ENCODE data around the gene TDP1.
"Not testable (repeated sequence)": the region's sequence is repeated elsewhere in the genome, so short reads cannot be mapped to it uniquely, and the experiment has no call there.

TDP1 gene

DNA sequence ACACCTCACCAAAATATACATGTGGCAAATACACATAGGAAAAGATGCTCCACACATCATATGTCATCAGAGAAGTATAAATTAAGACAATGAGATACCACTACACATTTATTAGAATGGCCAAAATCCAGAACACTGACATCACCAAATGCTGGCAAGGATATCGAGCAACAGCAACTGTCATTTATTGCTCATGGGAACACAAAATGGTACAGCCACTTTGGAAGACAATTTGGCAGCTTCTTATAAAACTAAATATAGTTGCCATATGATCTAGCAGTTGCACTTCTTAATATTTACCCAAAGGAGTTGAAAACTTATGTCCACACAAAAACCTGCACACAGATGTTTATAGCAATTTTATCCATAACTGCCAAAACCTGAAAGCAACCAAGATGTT lies 99.1 kb downstream of the TDP1 start:
- no peak for DNase-seq

- DNase-seq, result no peak
These were observed 101.1 kb downstream of the TDP1 start for GRCh38 chr14:90056826-90057225.

GRCh38 chr14:90058876-90059458 lies 103.2 kb downstream of the TDP1 start:
- DNase-seq, result peak; percentile 20

DNA sequence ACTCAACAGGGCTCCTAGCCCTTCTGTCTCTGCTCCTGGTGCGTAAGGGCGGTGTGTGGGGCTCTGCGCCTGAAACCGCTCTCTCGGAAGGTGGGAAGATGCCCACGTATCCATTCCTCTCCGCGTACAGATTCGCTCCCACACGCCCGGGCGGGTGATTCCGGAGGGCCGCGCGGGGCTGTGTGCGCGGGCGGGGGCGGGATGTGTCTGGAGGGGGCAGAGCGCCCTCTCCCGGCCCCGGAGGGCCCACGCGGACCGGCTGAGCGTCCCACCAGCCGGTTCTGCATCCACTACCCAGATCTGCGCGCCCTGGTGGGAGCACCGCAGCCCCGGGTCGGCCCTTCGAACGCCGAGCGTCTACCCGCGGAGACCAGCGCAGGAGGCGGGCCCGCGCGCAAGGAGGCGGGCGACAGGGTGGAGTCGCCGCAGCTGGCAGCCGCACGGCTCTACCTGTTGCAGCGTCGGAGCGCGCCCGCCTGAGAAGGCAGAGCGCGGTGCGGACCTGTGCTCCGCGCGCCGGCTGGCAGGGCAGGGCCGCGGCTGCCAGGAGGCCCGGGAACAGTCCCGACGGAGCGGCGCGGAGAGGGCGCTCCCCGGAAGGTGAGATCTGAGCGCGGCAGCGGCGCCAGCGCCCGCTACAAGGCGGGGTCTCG lies 104.7 kb downstream of the TDP1 start:
- DNase-seq, result peak; percentile 13

- DNase-seq, result no peak
These were observed 105.4 kb downstream of the TDP1 start for GRCh38 chr14:90060965-90061684.

GRCh38 chr14:90061685-90062126 lies 106.0 kb downstream of the TDP1 start, which contains the start of gene KCNK13:
KCNK13 (plus strand) TSS chr14:90061994; CDS start chr14:90062206, 212 bp downstream.
- DNase-seq, result no peak

DNA sequence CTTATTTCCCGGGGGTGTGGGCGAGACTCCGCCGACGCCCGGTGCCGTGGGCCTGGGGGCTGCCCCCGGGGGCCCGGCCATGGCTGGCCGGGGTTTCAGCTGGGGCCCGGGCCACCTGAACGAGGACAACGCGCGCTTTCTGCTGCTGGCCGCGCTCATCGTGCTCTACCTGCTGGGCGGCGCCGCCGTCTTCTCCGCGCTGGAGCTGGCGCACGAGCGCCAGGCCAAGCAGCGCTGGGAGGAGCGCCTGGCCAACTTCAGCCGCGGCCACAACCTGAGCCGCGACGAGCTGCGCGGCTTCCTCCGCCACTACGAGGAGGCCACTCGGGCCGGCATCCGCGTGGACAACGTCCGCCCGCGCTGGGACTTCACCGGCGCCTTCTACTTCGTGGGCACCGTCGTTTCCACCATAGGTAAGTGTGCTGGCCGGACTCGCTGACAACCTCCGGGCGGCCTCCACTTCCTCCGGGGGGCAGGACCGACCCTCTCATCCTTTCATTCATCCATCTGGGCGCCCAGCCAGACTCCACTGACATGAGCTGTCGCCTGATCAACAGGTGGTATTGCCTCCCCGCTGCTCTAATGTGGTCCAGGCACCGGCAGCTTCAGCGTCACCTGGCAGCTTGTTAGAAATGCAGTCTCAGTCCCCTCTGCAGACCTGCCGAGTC lies 106.5 kb downstream of the TDP1 start:
- DNase-seq, result no peak

DNA sequence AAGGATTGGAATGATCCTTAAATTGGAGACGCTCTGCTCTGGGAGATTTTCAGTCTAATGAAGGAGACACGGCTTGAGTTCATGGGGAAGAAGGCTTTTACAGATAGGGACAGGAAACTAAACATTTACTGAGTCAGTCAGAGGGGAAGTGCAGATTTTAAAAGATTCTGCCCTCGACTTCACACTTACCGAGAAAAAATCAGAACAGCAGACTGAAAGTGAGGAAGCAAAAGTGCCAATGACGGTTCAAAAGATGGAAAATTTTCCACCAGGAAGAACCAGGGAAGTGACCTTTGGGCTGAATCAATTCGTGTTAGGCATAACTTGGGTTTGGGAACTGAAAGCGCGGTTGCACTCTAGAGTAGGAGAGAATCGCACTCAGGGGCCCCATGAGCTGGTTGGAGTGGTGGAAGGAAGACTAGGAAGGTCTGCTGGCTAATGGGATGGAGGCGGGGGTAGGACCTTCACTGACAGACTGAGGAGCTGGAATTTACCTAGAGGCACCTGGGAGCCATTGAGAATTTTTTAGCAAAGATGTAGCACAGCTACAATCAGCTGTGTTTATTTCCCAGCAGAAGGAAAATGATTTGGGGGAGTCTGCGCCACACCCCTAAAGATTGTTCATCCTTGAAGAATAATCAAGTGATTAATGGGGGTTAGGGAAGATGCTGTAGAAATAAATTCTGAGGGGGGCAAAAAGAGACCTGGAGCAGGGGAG lies 107.3 kb downstream of the TDP1 start:
- DNase-seq, result no peak

DNA sequence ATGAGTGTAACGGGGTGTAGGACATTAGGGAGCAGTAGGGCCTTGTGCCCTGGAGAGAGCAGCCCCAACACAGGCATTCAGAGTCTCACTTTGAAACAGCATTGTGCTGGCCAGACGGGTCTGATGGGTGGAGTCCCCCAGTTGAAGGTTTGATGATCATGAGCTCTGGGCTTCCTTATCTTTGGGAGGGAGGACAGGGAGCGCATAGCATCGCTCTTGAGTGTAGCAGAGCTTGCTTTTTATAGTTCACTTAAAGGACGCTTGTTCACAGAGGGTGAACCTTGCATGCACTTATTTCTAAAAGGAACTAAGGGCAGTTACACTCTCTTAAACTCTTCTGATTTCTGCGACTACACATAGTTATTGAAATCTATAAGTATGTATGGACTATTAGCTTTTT lies 116.6 kb downstream of the TDP1 start:
- no peak for DNase-seq

- DNase-seq, result no peak
These were observed 123.8 kb downstream of the TDP1 start for GRCh38 chr14:90079576-90079975.

DNA sequence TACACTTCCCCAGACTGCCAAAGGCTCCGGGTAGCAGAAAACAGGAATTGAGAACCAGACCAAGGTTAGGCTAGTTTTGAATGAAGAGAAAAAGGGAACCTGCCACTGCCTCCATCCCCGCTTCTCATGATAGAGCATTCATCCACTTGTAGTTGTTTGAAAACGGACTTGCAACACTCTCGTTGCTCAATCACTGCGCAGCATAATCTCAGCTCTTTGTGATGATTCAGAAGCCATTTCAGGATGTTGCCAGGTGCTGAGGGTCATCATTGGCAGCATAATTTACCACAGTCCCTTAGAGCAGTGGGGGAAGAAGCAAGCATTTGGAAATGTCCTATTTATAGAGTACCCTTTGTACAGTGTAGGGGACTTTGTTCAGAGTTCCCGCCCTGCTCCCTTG lies 131.7 kb downstream of the TDP1 start:
- peak; percentile 62 for DNase-seq

DNA sequence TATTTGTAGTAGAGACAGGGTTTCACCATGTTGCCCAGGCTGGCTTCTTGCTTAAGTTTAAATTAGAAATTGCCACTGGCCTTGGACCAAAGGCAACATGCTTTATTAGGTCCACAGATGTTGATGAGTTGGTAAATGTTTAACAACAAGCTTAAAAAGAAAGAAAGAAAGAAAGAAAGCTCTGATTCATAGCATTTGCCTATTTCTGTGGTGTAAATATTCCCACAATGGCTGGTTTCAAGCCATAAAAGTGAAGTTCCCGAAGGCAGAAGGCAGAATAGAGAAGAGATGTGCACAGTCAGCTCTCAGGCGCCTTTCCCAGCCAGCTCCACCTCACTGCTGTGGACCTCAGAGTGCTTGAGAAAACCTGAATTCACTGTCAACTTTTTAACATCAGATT lies 132.4 kb downstream of the TDP1 start:
- no peak for DNase-seq

DNA sequence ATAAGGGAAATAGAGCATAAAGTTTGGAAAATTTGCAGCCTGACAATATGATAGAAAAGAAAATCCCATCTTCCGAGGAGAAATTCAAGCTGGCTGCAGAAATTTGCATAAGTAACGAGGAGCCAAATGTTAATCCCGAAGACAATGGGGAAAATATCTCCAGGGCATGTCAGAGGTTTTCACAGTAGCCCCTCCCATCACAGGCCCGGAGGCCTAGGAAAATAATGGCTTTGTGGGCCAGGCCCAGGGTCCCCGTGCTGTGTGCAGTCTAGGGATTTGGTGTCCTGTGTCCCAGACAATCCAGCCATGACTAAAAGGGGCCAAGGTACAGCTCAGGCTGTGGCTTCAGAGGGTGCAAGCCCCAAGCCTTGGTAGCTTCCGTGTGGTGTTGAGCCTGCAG lies 133.8 kb downstream of the TDP1 start:
- DNase-seq, result not testable (repeated sequence)

- DNase-seq, result peak; percentile 11
These were observed 135.7 kb downstream of the TDP1 start for GRCh38 chr14:90091393-90091792.

GRCh38 chr14:90093942-90094595 lies 138.3 kb downstream of the TDP1 start:
- DNase-seq, result peak; percentile 58

Data from HCEC 1CT (cell line).